ENCODE results near the gene PDE2A.

Gene PDE2A

GRCh38 chr11:72704028-72704782 is 30.0 kb upstream of the PDE2A start:
- DNase-seq, result no peak

GRCh38 chr11:72703267-72704008 is 29.2 kb upstream of the PDE2A start:
- DNase-seq, result no peak

- no peak for DNase-seq
Measured at GRCh38 chr11:72702577-72703241, 28.5 kb upstream of the PDE2A start.

- no peak for DNase-seq
Measured at GRCh38 chr11:72702096-72702495, 27.9 kb upstream of the PDE2A start.

GRCh38 chr11:72701466-72701865 is 27.2 kb upstream of the PDE2A start:
- DNase-seq, result no peak

GRCh38 chr11:72700146-72700545 is 25.9 kb upstream of the PDE2A start:
- no peak for DNase-seq

GRCh38 chr11:72697814-72698213 is 23.6 kb upstream of the PDE2A start:
- DNase-seq, result no peak

- no peak for DNase-seq
Measured at GRCh38 chr11:72696866-72697700, 22.9 kb upstream of the PDE2A start.

- no peak for DNase-seq
Measured at GRCh38 chr11:72695354-72695753, 21.1 kb upstream of the PDE2A start.

GRCh38 chr11:72693271-72693968 is 19.2 kb upstream of the PDE2A start:
- DNase-seq, result no peak

- DNase-seq, result no peak
Measured at GRCh38 chr11:72692498-72693237, 18.4 kb upstream of the PDE2A start.

- no peak for DNase-seq
Measured at GRCh38 chr11:72690166-72690565, 15.9 kb upstream of the PDE2A start.

GRCh38 chr11:72688929-72689328 is 14.7 kb upstream of the PDE2A start:
- no peak for DNase-seq

- DNase-seq, result no peak
Measured at GRCh38 chr11:72688486-72688885, 14.3 kb upstream of the PDE2A start.

- no peak for DNase-seq
Measured at GRCh38 chr11:72687326-72687725, 13.1 kb upstream of the PDE2A start.

- DNase-seq, result no peak
Measured at GRCh38 chr11:72686639-72687220, 12.5 kb upstream of the PDE2A start.

GRCh38 chr11:72685560-72686480 is 11.6 kb upstream of the PDE2A start:
- no peak for DNase-seq

- DNase-seq, result no peak
Measured at GRCh38 chr11:72684236-72684912, 10.2 kb upstream of the PDE2A start.

GRCh38 chr11:72683782-72684200 is 9.6 kb upstream of the PDE2A start:
- no peak for DNase-seq
